ENCODE data around the gene PLCB2. TPM values are rescaled to one million over a fixed set of nuclear protein-coding genes. Genes with fewer than 3 reads are reported as not detected.
A peak's percentile ranks its signal among the peaks of the same experiment; 100 is the strongest.

Gene PLCB2
- total and polyA plus RNA-seq, 9 of the 15 experiments (the other 6 are each of a cell fraction or from before 2014, with no cell fraction given), result 0.37 to 12.3 (median 8.0) TPM

DNA sequence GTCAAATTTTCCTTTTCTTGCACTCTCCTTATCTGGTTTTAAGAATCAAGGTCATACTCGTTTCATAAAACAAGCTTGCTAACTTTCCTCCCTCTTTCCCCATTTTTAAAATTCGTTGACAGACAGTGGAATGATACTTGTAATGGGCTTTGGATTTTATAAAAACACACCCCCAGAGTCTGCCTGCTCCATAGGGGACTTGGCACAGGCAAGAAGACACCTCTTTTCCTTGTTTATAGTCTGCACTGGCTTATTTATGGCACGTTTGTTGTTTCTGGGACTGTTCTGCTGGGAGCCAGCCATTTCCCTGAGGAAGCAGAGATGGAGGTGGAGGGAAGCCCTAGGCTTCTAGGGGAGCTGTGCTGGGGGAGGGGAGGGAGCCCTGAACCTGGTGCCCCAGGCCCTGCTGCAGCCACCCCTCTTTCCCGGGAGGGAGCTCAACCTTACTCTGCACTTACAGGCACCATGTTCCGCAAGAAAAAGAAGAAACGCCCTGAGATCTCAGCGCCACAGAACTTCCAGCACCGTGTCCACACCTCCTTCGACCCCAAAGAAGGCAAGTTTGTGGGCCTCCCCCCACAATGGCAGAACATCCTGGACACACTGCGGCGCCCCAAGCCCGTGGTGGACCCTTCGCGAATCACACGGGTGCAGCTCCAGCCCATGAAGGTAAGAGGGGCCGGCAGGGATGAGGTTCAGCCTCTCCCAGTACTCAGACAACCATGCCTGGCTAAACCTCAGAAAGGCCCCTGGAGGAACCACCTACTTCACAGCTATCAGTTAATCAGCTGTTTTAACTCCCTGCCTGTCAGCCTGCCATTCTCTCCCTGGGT, 43.2 kb downstream of the PLCB2 start:
- FAIRE-seq (no peak), ATAC-seq (no peak), DNase-seq (ENCODE audit: extremely low read depth in 1 of 4, low spot score in 3 of 4) (peak in 1 of 4 experiments; percentile 29)
- H3K27ac ChIP-seq (ENCODE audit: extremely low read depth, low read depth, low read length), result no peak overlapping the region
- POLR2A ChIA-PET, result interaction anchor here (0.6 to 1.5 kb wide), 8 partner anchors 10 to 47 kb away, joined by 3 to 4 read pairs (median 3); no protein-coding TSS in a partner anchor
- TF ChIP-seq U2AF2 (optimal IDR thresholded peaks at IDR 0.05; ENCODE audit: low read depth, low read length) (no peak), NBN (IDR thresholded peaks at IDR 0.05; ENCODE audit: low read depth) (no peak), TFAP4 (CRISPR knock-in tag; IDR thresholded peaks at IDR 0.05; ENCODE audit: borderline replicate concordance) (peak; percentile 35; the same call in 1 of the 2 replicates), PRPF4 (IDR thresholded peaks at IDR 0.05; ENCODE audit: insufficient read depth, low read depth, low read length, poor library complexity, severe bottlenecking) (no peak)
- peaks cover 0 to 3% of the 10 kb centered on the region in 2 experiments; a peak in 1 of 5 replicates for H3K27me3 ChIP-seq (ENCODE audit: control insufficient read depth in 2 of 2, insufficient read depth in 2 of 2, low read length in 2 of 2)
- peaks cover 4% of the 10 kb centered on the region for H3K9me1 ChIP-seq (ENCODE audit: control insufficient read depth, insufficient read depth, low read length)
- no peak overlapping the region for H2AFZ ChIP-seq (ENCODE audit: low read depth, low read length)
- 0 out of 4 replicates have a peak overlapping the region, but pooled peaks of 1 of the 2 experiments have one; percentile 6 for H3K9ac ChIP-seq (ENCODE audit: insufficient read depth in 1 of 2, low read depth in 2 of 2, low read length in 2 of 2)
- no peaks in the 10 kb centered on the region for H4K20me1 ChIP-seq (replicated peaks; ENCODE audit: control insufficient read depth, insufficient read depth, low read length)
- no peaks in the 10 kb centered on the region for H3K79me2 ChIP-seq (ENCODE audit: control insufficient read depth, insufficient read depth, low read length)
- CTCF ChIA-PET (ENCODE audit: low intra/inter-chr PET ratio), result interaction anchor here (1.9 kb wide), 1 partner anchor 11 kb away, joined by 5 read pairs; no protein-coding TSS in a partner anchor
- H3K36me3 ChIP-seq (ENCODE audit: control insufficient read depth, insufficient read depth, low read length), result no peaks in the 10 kb centered on the region
- peaks cover 11 to 26% of the 10 kb centered on the region in 2 experiments for H3K4me1 ChIP-seq (replicated peaks in 1 of 2; ENCODE audit: control insufficient read depth in 2 of 2, insufficient read depth in 2 of 2, low read length in 2 of 2)
- WGBS (ENCODE audit: insufficient coverage, low coverage, missing lambda C conversion rate), result 24% methylated on average over 11 of the region's 16 CpGs
- H3K9me3 ChIP-seq (replicated peaks; ENCODE audit: control insufficient read depth, insufficient read depth, low read depth, low read length), result no peaks in the 10 kb centered on the region
- intact Hi-C loops (cut with micrococcal nuclease), result no loop called here
- no peak overlapping the region for H3K4me3 ChIP-seq
- BruUV-seq (replicated peaks), result no TSS peak
- in situ Hi-C loops (cut with MboI), result no loop called here
- H3K4me2 ChIP-seq (ENCODE audit: insufficient read depth, low read length), result no peak overlapping the region; the same call in 1 of the 2 replicates
